Measurements from ENCODE around the gene MET.
"Not testable (repeated sequence)": the region's sequence is repeated elsewhere in the genome, so short reads cannot be mapped to it uniquely, and the experiment has no call there.

The MET gene

DNA sequence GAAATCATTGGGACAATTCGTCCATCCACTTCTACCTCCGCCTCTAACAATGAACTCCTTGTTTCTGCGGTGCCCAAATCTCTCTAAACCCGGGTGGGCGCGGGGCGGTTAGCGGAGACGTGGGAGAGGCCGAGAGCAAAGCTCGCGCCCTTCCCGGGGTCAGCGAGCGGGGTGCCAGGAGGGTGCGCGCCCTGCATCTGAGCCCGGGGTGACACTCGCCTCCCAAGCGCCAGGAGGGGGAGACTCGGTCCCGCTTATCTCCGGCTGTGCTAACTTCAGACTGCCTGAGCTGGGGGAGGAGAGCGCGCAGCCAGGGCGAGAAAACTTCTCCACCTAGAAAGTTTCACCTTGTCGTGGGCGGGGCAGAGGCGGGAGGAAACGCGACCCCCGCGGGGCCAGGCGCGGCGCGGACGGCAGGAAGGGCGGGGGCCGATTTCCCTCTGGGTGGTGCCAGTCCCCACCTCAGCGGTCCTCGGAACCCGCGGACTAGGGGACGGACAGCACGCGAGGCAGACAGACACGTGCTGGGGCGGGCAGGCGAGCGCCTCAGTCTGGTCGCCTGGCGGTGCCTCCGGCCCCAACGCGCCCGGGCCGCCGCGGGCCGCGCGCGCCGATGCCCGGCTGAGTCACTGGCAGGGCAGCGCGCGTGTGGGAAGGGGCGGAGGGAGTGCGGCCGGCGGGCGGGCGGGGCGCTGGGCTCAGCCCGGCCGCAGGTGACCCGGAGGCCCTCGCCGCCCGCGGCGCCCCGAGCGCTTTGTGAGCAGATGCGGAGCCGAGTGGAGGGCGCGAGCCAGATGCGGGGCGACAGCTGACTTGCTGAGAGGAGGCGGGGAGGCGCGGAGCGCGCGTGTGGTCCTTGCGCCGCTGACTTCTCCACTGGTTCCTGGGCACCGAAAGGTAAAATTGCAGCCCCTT is at the start of gene MET:
TSS of gene MET (plus strand) at position 516 of the 915 bp plus-strand sequence. CDS start 26,889 bp downstream, outside the sequence.
- peak; percentile 65 for DNase-seq

- no peak for DNase-seq
Observed at GRCh38 chr7:116626886-116627285, 45.1 kb upstream of the MET start.

- DNase-seq = no peak
Observed at GRCh38 chr7:116629051-116629463, 42.9 kb upstream of the MET start.

- DNase-seq = no peak
Observed at GRCh38 chr7:116630357-116630756, 41.6 kb upstream of the MET start.

- no peak for DNase-seq
Observed at GRCh38 chr7:116630932-116631671, 40.9 kb upstream of the MET start.

DNA sequence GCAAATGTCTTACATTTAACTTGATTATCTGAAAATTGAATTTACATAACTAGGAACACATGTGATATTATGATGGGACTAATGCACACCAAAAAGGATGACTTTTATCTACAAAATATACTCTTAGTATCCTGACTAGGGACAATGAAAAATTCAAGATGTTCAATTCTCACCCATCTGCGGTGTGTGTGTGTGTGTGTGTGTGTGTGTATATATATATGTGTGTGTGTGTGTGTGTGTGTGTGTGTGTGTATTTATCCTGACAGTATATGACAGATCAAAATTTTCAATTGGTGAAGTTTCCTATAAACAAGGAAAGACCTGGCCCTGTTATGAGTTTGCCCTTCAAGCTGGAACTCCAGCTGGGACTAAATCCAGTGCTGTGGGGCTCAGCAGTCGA is 40.3 kb upstream of the MET start:
- DNase-seq = no peak

GRCh38 chr7:116632384-116632783 is 39.6 kb upstream of the MET start:
- no peak for DNase-seq

GRCh38 chr7:116633131-116633988 is 38.6 kb upstream of the MET start:
- no peak for DNase-seq

GRCh38 chr7:116636997-116637396 is 35.0 kb upstream of the MET start:
- no peak for DNase-seq

DNA sequence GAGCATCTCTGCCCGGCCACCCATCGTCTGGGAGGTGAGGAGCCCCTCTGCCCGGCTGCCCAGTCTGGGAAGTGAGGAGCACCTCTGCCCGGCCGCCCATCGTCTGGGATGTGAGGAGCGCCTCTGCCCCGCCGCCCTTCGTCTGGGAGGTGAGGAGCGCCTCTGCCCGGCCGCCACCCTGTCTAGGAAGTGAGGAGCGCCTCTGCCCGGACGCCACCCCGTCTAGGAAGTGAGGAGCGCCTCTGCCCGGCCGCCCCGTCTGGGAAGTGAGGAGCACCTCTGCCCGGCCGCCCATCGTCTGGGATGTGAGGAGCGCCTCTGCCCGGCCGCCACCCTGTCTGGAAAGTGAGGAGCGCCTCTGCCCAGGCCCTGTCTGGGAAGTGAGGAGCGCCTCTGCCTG is 33.4 kb upstream of the MET start:
- DNase-seq = not testable (repeated sequence)

GRCh38 chr7:116641551-116642153 is 30.3 kb upstream of the MET start:
- no peak for DNase-seq

DNA sequence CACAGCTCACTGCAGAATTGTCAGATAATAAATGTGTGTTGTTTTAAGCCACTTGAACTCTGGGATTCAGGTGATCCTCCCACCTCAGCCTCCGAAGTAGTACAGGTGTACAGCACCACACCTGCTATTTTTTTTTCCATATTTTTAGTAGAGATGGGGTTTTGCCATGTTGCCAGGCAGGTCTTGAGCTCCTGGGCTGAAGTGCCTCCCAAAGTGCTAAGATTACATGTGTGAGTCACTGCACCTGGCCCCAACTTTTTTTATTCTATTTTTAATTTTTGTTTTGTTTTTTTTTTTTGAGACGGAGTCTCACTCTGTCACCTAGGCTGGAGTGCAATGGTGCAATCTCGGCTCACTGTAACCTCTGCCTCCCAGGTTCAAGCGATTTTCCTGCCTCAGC is 28.8 kb upstream of the MET start:
- not testable (repeated sequence) for DNase-seq

DNA sequence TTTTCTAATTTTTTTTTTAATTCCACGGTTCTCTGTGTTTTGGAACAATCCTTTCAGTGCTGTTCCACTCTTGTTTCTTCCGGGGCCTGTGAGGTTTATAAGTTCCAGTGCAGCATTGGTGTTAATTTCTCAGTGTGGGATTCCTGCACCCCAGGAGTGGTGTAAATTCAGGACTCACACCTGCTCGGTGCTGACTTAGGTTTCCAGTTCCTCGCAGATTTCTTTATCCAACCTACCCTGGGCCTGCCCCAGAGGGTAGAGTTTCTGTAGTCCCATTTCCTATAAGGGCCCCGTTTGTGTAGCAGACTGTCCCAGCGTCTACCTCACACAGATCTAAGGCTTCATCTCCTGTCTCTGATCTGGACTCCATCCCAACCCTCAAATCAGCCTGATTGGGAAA is 27.4 kb upstream of the MET start:
- no peak for DNase-seq

- DNase-seq = no peak
Observed at GRCh38 chr7:116647290-116647689, 24.7 kb upstream of the MET start.

DNA sequence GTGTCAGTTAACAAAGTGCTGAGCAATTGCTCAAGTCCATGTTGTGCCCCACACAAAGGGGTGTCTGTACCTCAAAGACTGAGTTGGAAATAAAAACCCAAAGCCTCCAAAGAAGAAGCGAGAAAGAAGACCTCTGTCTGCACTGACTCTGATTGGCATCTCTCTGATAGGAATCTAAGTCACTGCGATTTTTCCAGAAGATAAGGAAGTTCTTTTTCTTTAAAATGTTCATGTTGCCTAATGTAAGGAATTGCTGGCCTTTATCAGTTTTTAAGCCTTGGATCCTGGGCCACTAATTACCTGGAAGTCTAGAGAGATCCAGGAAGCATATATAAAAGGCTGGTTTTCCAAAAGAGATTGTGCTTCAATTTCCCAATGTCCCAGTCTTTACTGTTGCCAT is 24.1 kb upstream of the MET start:
- DNase-seq = no peak

DNA sequence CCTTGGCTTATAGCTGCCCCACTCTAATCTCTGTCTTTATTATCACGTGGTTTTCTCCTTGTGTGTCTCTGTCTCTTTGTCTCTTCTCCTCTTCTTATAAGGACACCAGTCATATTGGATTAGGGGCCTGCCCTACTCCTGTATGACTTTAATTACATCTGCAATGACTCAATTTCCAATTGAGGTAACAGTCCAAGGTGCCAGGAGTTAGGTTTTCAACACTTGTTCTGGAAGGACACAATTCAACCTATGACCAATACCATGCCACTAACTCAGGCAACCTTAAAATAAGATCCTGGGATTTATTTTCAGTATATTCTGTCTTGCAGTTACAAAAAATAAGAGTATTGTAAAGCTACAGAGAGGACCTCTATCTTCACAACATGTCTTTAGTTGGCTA is 21.6 kb upstream of the MET start:
- DNase-seq = no peak

DNA sequence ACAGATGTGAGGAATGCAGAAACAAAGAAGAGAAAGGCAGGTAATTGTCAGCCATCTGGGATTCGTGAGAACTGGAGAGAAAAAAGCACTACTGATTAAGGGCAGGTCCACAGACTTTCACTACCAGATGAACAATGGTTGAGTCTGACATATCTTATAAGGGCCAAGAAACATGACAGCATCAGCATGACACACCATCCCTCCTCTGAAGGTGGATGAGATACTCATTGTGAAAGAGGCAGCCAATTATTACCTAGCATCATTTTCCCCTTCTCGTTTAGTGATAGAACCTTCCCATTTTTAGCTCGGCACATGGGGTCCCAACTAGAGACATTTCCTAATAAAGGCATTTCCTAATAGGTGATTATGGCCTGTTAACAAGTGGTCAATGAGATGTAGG is 19.2 kb upstream of the MET start:
- DNase-seq = no peak

DNA sequence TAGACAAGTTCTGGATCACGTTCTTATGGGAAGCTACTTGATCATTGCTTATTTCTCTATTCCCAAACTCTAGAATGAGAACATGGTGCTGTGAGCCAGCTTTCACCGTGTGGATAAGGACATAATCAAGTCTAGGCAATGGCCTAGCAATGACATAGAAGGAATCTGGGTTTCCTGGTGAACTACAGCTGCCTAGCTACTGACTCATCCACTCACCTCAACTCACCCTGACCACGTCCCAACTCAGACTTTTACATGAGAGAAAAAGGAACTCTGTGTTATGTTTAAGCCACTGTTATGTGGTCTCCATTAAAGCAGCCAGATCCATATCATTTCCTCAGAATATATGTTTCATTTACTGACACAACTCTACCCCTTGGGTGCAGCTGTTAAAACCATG is 18.8 kb upstream of the MET start:
- no peak for DNase-seq

DNA sequence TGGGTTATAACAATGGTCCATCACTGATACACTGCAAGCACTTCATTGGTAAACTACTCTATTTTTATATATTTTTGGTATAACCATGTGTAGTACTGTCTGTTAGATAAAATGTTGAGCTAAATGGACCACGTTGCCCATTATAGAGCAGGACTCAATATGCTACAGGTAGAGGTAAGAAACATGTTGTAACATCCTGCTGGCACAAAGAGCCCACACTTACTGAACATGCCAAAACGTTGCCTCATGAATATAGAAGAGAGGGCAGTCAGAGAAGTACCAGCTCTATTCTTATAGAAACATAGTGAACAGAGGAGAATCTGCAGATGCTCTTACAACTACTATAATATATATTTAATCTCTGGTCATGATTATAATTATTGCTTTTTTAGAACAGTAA is 18.4 kb upstream of the MET start:
- DNase-seq = no peak

DNA sequence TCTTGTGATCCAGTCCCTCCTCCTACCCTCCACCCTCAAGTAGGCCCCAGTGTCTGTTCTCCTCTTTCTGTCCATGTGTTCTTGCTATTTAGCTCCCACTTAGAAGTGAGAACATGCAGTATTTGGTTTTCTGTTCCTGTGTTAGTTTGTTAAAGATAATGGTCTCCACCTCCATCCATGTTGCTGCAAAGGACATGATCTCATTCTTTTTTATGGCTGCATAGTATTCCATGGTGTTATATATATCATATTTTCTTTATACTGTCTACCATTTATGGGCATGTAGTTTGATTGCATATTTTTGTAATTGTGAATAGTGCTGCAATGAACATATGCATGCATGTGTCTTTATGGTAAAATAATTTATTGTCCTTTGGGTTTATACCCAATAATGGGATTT is 12.7 kb upstream of the MET start:
- not testable (repeated sequence) for DNase-seq

DNA sequence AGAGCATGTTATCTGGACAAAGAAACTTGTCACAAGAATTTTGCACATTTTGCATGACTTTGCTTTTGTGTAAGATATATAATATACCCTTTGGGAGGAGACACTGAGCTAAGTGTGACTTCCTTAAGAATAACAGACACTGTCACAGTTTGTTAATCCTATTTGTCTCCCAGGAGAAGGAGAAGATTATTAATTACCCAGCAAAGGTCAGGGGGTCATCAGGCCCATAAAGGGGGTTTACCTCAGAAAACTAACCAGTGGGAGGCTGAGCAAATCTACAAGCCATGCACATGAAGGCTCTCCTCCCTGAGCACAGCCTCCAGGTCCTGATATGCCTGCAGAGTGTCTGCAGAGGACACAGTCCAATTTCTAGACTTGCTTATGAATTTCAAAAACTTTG is 10.1 kb upstream of the MET start:
- DNase-seq = no peak

GRCh38 chr7:116663744-116664143 is 8.3 kb upstream of the MET start:
- DNase-seq = no peak
